Measurements from ENCODE around the gene HOXA7.
A peak's percentile ranks its signal among the peaks of the same experiment; 100 is the strongest.

The HOXA7 gene

DNA sequence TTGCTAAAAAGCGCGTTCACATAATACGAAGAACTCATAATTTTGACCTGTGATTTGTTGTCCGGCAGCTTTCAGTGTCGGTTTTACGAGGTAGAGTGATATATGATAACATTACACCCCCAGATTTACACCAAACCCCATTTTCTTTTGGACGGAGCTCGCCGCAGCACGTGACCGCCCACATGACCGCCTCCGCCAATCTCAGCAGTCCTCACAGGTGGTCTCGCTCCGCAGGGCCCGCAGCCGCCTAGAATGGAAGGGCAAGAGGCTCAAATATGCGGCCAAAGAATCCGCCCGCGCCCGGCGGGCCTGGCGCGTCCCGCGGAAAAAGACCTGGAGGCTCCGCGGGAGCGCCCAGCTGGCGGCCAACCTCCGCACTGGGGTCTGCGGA is at the start of gene HOXA7:
Gene HOXA7, minus strand, starts transcription at position 168 of the 391 bp plus-strand sequence. Its CDS starts 130 bp downstream, at position 38.
- no peak for DNase-seq (ENCODE audit: low read depth)

DNA sequence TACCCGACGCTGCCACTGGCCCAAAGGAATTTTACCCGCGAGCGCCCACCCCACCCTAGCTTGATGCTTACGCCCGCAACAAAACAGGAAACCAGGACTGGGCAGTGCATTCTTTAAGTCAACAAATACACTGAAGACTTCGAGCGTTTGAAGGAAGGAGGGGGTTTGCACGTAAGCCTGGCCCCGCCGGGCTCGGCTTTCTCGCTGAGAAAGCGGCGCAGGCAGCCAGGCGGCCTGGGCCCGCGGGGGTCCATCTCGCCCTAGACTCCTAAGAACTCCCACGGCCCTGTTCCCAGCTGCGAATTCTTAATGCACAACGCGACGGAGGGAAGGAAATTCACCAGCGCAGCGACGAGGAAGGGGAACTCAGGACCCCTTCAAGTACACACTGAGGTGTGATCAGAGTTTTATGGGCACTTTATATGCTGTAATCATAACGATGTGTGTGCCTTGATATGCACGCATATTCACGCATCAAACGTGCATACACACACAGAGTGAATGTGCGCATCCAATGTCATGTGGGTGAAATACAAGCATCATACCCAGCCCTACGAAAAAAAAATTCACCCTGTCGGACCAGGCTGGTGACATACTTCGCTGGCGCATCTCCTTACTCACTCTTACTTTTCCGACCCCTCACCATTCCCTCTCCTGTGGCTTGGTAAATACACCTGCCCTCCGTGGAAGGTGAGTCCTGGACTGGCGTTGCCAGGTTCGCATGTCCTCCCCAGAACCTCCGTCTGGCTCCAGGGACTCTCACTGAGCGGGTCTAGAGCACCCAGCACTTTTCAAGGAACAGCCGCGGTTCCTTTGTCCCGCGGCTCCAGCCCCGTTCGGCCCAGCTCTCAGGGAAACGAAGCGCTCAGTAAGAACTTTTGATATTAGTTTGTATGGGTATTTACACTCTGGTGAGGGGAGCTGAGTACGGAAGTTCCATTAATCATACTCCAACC is 49.1 kb upstream of the HOXA7 start:
- DNase-seq (ENCODE audit: low read depth): no peak

DNA sequence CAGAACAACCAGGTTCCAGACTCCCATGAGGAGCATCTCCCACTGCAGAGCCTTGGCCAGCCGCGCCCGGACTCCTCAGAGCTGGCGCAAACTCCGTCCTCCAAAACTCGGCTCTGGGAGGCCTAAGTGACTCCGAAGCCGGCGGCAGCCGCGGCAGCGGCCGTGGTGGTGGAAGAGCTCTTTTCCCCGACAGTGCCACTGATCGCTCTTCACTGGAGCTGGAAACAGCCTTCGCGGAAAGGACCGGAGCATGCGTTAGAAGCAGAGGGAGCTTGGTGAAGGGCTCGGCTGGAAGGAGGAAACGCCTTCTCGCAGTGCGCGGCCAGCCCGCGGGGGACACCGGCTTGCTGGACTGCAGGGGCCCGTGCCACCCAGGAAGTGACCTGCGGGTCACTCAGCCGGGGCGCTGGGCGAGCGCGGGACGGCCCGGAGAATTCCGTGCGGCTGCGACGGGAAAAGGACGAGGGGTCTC is 48.4 kb upstream of the HOXA7 start:
- DNase-seq (ENCODE audit: low read depth): no peak

DNA sequence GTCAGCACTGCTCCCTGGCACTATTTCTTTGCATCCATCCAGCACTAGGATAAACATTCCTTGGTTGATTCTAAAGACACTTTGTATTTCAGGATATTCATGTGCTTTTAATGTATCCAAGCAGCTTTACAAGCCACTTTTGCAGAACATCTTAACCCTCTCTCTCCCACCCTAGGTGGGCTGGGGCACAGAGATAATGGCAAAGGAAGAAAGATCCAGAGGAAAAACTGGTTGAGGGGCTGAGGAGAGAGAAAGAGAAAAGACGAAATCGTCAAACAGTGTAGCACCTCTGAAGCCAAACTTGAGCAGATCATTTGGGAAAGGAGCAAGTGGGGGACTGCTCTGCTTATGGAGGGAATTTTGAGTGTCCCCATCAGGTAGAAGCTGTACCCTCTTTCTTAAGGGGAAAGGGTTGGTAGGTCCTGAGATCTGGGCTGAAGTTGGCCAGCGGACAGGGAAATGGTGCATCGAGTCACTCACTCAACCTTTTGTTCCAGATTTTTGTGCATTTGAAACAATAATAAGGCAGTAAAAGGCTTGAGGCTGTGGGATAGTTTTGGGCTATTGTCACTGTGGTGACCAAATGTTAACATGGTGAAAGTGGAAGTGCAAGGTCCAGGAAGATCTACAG is 47.6 kb upstream of the HOXA7 start:
- no peak for DNase-seq (ENCODE audit: low read depth)

DNA sequence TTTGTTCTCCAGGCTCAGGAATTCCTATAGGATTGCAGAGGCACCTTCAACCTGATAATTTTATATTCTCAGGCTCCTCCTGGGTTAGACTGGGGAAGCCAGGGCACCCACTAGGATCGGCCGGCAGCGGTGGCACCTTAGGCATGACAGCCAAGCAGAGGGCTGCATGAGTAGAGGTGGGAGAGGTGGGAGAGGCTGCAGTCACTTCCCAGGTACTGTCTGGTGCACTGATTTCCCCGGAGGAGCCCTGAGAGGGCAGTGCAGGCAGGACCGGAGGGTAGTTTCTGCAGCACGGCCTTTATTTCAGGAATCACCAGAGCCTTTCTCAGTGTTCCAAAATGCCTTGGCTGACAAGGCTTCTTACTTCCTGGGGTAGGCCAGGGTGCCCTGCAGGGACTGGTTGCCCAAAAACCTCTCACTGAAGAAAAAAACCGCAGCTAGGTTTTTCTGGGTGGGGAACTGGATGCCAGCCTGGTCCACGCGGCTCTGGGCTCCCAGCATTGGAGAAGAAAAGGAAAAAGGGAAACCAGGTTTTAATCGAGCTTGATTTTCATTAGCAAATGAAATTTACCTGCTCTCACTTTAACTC is 47.0 kb upstream of the HOXA7 start:
- no peak for DNase-seq (ENCODE audit: low read depth)

DNA sequence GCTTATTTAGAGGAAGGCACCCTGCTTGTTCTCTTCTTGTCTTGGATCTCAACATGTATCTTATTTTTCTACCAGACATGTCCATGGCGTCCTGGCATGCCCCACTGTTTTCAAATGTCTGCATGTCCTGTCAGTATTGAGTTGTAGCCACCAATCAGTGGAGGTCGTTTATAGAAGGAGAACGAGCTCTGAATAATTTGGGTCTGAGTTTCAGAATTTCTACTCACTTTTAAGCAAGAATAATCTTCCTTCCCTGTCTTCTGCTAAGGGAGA is 46.3 kb upstream of the HOXA7 start:
- DNase-seq (ENCODE audit: low read depth): no peak

DNA sequence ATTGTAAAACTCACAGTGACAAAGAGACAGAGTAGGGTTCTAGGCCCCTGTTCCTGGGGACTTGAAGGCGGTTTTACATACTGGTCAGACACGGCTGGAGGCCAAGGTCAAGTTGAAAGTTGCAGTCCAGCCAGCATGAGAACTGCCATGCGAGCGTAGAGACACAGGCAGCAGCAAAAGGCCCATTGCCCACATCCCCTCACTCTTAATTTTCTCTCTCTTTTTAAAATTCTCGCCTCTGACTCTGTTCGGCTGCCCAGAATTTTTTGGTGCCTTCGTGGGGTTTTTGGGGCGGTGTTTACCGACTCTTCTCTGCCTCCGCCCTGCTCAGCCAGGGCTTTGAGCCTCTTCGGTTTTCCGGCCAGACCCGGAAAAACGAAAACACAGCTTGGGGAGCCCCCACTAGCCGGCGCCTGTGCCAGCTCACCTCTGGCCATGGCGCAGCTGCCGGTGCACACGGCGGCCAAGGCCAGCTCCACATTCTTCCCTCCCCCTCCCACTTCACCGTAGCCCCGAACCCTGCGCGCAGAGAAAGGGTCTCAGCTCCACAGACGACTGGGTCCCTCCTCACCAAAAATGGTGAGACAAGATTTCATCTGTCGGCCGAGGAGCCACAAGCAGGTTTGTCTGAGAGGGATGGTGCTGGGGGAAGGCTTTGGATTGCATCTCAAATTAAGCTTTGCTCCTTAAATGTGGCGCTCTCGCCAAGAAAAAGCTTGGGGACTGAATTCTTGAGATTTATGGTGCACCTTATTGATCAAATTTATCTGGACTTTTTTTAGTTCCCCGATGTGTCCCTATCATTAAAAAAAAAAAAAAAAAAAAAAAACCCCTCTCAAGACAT is 45.8 kb upstream of the HOXA7 start:
- no peak for DNase-seq (ENCODE audit: low read depth)

DNA sequence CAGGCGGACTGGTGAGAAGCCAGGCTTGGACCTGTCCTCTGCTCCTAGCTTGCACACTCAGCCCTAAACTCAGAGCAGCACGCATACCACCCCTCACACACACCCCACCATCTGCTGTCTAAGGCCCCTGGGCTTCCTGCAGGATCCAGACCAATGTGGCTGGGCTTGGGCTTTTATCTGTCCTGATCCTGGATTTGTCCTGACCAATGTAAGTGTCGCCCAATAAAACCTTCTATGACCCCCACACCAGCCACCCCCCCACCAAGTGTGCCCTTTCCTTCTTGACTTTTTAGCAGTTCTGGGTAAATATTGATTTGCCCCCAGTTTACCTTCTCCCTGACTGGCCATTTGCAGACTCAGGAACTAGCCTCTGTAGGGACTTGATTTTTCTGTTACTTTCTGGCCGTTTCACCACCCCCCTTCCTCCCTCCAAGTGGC is 45.1 kb upstream of the HOXA7 start:
- no peak for DNase-seq (ENCODE audit: low read depth)

DNA sequence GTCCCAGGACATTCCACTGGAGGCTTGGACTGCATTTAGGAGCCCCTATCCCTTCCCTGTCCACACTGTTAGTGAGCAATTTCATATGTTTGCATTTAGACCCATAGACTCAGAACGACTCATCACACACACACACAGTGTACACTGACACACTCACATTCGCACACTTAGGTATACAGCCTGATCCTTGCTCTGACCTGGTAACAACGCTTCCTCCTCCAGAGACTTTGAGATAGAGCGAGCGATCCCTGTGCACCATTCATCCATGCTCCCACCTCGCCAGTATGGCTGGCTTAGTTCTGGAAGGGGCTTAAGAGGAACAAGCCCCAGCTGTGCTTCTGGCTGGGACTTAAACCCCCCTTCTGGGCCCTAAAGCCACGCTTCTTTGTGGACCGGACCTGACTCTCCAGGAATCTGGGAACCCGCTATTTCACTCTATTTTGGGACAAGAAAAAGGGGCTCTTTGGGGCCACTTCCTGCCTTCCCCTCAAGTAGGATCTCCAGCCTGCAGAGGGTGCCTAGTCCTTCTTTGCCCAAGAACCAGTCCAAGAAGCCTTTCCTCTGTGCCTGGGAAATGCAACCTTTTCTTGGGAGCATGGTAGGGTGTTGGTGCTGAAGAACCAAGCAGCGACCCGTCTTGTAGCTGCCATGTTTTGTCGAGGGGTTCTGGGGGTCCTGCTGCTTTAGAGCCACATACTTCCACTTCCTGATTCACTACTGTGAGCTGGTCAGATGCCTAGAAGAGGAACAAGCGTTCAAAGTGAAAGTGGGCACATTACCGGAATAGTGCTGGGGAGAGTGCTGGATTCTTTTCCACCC is 44.5 kb upstream of the HOXA7 start:
- no peak for DNase-seq (ENCODE audit: low read depth)

DNA sequence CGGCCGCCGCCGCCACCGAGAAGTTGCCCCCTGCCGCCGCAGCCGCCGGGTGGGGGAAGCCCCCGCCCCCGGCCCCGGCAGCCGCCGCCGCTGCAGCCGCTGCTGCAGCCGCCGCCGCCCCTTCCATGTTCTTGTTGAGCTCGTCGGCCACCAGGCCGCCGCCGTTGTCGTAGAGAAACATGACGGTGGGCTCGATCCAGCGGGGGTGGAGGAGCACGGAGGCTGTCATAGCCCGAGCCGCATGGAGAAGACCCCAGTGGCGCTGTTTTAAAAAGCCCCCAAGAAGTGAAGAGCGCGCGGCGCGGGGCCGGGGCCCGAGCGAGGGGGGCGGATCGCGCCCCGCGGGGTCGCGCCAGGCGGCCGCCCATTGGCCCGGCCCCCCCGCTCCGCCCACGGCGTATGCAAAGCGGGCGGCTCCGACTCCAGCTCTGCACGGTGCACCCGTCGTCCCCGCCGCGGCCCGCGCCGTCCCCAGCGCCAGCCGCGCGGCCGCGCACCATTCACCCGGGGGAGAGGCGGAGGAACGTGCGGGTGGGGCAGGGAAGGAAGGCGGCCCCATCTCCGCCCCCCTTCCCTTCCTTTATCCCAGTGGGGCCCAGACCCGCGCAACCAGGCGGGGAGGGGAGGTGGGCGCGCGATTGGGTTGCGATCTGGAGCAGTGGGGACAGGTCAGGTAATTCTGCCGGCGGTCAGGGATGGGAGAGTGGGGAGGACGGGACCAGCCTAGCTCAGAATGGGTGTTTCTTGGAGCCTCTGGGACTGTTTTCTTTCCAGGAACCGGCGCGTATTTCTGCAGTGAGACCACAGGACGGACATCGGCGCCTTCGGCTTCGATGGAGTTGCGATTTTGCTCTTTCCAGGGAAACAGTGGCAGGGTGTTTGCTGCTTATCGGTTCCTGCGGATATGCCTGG is 43.6 kb upstream of the HOXA7 start, which contains the start of gene HOXA13:
Gene HOXA13, minus strand, starts transcription at position 243 of the 912 bp plus-strand sequence. Its CDS starts 14 bp downstream, at position 229.
- DNase-seq (ENCODE audit: low read depth): peak; percentile 24

DNA sequence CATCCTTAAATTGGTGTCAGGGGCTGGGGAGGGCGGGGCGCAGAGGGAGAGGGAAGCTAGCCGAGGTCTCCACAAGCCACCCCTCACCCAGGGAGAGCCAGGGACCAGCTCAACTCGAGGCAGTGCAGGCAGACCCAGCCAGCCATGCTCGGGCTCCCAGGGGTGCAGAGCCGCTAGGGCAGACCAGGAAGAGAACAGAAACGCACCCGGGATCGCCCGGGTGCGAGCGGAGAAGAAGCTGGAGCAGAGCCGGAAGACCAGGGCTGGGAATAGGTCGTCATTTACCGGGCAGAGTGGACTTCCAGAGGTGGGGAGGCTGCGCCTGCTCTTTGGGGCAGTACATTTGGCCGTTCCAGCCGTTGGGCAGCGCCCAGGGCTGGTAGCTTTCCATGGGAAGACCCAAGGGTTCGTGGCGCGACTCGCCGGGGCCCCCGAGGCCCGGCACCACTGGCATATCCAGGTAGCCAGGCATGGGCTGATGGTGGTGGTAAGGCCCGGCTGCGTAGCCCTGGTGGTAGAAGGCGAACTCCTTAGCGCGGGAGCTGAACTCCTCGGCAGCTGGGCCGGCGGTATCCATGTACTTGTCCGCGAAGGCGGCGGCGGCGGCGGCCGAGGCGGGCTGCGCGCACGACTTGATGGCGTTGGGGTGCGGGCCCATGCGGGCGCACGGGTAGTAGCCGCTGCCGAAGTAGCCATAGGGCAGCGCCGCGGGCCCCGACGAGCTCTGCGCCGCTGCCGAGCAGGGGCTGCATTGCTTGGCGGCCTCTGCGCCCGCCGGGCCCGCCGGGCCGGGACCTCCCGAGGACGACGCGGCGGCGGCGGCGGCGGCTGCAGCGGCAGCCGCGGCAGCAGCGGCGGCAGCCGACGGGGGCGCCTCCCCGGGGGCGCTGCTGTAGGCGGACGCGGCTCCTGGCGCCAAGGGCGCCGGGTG is 42.7 kb upstream of the HOXA7 start:
- no peak for DNase-seq (ENCODE audit: low read depth)

DNA sequence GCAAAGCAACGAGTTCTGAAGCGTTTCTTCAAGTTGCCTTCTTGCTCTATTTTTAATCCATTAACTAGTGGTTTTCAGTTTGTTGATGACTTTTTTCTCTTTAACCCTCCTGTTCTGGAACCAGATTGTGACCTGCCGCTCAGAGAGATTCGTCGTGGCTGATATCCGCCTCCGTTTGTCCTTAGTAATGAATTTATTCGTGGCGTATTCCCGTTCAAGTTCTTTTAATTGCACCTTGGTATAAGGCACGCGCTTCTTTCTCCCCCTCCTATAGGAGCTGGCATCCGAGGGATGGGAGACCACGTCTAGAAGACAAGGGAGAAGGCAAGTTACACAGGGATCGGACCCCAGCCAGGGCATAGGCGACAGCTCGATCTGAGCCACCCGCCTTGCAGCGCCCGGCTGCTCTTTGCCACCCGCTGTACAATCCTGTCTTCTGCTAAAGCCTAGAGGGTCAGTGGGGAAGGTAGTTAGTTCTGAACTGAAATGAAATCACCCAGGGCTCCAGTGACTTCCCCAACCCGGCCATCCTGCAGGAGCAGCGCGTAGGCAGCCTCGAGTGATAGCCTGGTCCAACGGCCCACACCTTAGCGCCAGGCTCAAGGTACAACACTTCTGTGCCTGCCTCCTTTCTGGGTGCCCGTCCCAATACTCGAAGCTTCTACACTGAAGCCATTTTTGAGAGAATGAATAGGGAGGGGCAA is 41.8 kb upstream of the HOXA7 start:
- no peak for DNase-seq (ENCODE audit: low read depth)

DNA sequence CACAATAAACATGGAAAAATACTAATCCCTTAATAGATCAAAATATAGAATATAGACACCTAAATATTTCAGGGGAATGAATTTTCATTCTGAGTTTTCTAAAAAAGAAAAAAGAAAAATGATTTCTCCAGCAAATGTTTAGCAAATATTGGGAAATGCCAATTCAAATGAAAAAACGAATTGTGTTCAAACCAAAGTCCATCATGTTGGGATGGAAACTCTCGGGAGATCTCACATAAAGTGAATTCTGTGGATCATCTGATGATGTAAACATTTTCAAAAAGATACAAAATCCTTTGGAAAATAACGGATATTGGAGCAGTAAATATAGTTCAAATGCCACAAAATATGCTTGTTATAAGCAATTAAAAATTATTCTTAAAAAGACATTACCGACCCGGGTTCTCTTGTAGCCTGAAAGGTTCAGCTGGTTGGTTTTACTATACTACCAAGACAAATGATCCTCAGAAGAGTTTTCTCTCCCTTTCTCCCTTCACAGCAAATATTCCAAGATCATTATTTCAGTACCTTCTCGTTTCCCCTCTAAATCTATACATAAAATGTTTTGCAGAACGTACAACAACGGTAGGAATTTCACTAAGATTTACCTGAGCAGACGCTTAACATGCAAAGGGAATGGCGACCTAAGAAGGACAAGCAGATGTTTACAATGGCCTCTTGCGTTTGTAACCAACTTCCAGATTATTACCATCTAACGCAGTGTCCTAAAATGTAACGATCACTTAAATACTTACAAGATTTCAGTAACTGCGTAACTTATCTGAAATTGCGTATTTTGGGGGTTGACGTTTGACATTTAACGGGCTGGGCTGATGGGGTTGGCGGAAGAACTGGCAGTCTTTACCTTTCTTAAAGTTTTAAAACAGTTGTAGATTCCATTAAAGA is 40.9 kb upstream of the HOXA7 start:
- DNase-seq (ENCODE audit: low read depth): no peak

DNA sequence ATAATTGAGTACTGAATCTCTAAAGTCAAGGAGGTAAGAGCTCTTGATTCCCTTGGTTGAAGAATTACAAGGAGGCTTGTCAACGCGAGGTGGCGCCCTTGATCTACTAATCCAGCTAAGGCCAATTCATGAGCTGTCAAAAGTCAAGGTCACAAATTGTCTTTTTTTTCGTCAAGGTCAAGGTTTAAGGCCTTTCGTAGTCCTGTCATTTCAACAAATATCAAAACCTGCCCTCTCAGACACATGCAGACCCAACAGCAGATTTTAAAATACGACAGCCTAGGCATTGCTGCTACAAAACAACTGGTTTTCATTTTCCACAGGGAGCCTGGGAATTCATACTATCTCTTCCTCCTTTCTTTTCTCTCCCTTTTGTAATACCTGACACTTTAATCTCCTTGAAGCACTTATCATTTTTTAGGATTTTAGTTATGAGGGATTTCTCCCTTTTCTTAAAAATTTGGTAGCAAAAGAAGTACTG is 39.9 kb upstream of the HOXA7 start:
- peak; percentile 74 for DNase-seq (ENCODE audit: low read depth)

DNA sequence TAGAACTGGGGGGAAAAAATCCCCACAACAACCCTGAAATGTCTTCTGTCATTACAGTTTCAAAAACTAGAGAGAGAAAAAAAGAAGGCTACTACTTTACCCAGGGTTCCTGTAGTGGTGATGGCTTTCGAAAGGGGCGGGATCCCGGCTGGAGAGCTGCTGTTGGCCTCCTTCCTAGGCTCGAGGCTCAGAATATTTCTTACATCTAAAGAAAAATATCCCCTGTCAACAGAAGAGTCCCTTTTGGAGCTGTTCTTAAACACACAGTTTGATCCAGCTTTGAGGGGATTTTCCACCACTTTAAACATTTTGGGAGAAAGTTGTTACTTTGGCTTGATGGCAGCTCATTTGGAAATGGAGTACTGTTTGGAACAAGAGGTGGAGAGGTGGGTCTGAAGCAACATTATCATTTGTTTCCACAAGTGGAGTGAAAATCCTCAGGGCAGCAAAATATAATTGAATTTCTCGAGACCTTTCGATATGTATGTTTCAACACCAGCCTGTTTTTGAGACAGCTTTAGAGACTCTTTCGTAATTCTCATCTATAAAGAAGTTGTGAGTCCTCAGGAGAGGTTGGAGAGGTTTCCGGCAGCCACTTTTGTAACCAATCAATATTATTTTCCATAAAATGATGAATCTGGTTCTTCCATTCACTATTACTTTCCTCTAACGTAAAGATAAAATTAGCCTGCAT is 38.4 kb upstream of the HOXA7 start:
- no peak for DNase-seq (ENCODE audit: low read depth)

DNA sequence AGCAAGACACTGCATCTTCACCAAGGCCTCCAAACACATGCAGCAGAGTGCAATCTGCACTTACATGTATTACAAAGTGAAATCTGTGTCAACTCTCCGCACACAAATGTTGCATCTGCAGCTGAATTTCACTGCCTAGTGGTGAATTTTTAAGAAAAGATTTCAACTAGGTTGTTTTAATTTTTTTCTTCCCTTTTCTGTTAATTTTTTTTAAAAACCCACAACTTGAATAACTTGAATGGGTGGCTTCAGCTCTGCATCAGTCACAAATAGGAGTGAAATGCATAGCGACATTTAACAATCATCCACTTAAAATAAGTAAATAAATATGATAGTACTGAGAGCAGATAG is 37.5 kb upstream of the HOXA7 start:
- no peak for DNase-seq (ENCODE audit: low read depth)
